Measurements from ENCODE around the gene SYNE1.

Gene SYNE1

GRCh38 chr6:152184573-152184916 is 452.6 kb downstream of the SYNE1 start:
- DNase-seq (ENCODE audit: low spot score) = no peak

GRCh38 chr6:152180601-152181000 is 456.6 kb downstream of the SYNE1 start:
- DNase-seq (ENCODE audit: low spot score) = no peak

- DNase-seq (ENCODE audit: low spot score) = no peak
These were observed 460.9 kb downstream of the SYNE1 start for GRCh38 chr6:152176268-152176667.

GRCh38 chr6:152173957-152174356 is 463.2 kb downstream of the SYNE1 start:
- DNase-seq (ENCODE audit: low spot score) = no peak

GRCh38 chr6:152173321-152173720 is 463.8 kb downstream of the SYNE1 start:
- DNase-seq (ENCODE audit: low spot score) = peak; percentile 46

GRCh38 chr6:152170702-152171667 is 466.2 kb downstream of the SYNE1 start:
- DNase-seq (ENCODE audit: low spot score) = no peak

- DNase-seq (ENCODE audit: low spot score) = no peak
These were observed 466.9 kb downstream of the SYNE1 start for GRCh38 chr6:152170313-152170701.

- DNase-seq (ENCODE audit: low spot score) = no peak
These were observed 469.2 kb downstream of the SYNE1 start for GRCh38 chr6:152167641-152168603.

GRCh38 chr6:152166897-152167296 is 470.3 kb downstream of the SYNE1 start:
- DNase-seq (ENCODE audit: low spot score) = no peak

- no peak for DNase-seq (ENCODE audit: low spot score)
These were observed 470.7 kb downstream of the SYNE1 start for GRCh38 chr6:152166497-152166896.

GRCh38 chr6:152164957-152165356 is 472.2 kb downstream of the SYNE1 start:
- DNase-seq (ENCODE audit: low spot score) = no peak

GRCh38 chr6:152161501-152161900 is 475.7 kb downstream of the SYNE1 start:
- no peak for DNase-seq (ENCODE audit: low spot score)

GRCh38 chr6:152160346-152160745 is 476.8 kb downstream of the SYNE1 start:
- DNase-seq (ENCODE audit: low spot score) = no peak

- DNase-seq (ENCODE audit: low spot score) = no peak
These were observed 481.4 kb downstream of the SYNE1 start for GRCh38 chr6:152155792-152156191.

- no peak for DNase-seq (ENCODE audit: low spot score)
These were observed 482.4 kb downstream of the SYNE1 start for GRCh38 chr6:152154559-152155356.

- no peak for DNase-seq (ENCODE audit: low spot score)
These were observed 485.2 kb downstream of the SYNE1 start for GRCh38 chr6:152151920-152152319.

GRCh38 chr6:152150196-152150595 is 487.0 kb downstream of the SYNE1 start:
- DNase-seq (ENCODE audit: low spot score) = no peak

GRCh38 chr6:152148412-152148811 is 488.8 kb downstream of the SYNE1 start:
- no peak for DNase-seq (ENCODE audit: low spot score)

- no peak for DNase-seq (ENCODE audit: low spot score)
These were observed 489.9 kb downstream of the SYNE1 start for GRCh38 chr6:152147269-152147668.

- DNase-seq (ENCODE audit: low spot score) = peak; percentile 71
These were observed 490.8 kb downstream of the SYNE1 start for GRCh38 chr6:152146385-152146784.

GRCh38 chr6:152143359-152143758 is 493.8 kb downstream of the SYNE1 start:
- DNase-seq (ENCODE audit: low spot score) = no peak

- no peak for DNase-seq (ENCODE audit: low spot score)
These were observed 495.1 kb downstream of the SYNE1 start for GRCh38 chr6:152142105-152142504.
